HEK293 (cell line): ENCODE measurements around the gene TP53I11.

ENCODE experiments used
- CTCF ChIA-PET: fragments of 350-600 bp; formaldehyde crosslinking; extraction: SDS; loops from one replicate; lab custom pipeline; 2021; ENCODE audit warnings: antibody characterized with exemption; lab: Yijun Ruan, JAX
- POLR2A ChIA-PET: fragments of 300-600 bp; formaldehyde crosslinking; extraction: SDS; loops from one replicate; lab custom pipeline; 2020; ENCODE audit warnings: antibody characterized with exemption, inconsistent platforms; lab: Yijun Ruan, JAX
- H3K27ac ChIP-seq: fragments of 200-500 bp; sonication (Bioruptor generic); 2 replicates; pipeline ENCODE4 v1.5.1; 2014; ENCODE audit warnings: low read depth, low read length, control low read depth, inconsistent platforms; ENCODE audit errors: extremely low read depth
- H3K36me3 ChIP-seq, 2 experiments: fragments of 200-500 bp in 1 of 2; sonication (Bioruptor generic) in 1 of 2; 1 replicate in 1 of 2; 2 replicates in 1 of 2; pipeline ENCODE4 v1.5.1; 2014 to 2017; ENCODE audit warnings: inconsistent platforms in 2 of 2, low read length in 2 of 2; ENCODE audit not compliant: control insufficient read depth in 2 of 2, insufficient read depth in 1 of 2
- H3K4me1 ChIP-seq: fragments of 200-500 bp; sonication (Bioruptor generic); 2 replicates; pipeline ENCODE4 v1.5.1; 2014; ENCODE audit warnings: mild to moderate bottlenecking, low read length, inconsistent platforms; ENCODE audit not compliant: control insufficient read depth, insufficient read depth
- H3K4me3 ChIP-seq: 2 replicates; pipeline ENCODE4 v1.5.1; 2011; ENCODE audit warnings: low read depth, mild to moderate bottlenecking, control low read depth, low read length, moderate library complexity
- H3K9me3 ChIP-seq: fragments of 200-500 bp; sonication (Bioruptor generic); 2 replicates; pipeline ENCODE4 v1.5.1; 2014; ENCODE audit warnings: low read depth, low read length, inconsistent platforms; ENCODE audit not compliant: control insufficient read depth, insufficient read depth
- FEZF1 ChIP-seq: fragments of 450-650 bp; formaldehyde crosslinking; IDR thresholded peaks from 2 replicates; pipeline ENCODE4 v1.5.1; 2016; ENCODE audit warnings: missing biosample characterization, missing genetic modification characterization
- KLF7 ChIP-seq: fragments of 450-650 bp; formaldehyde crosslinking; IDR thresholded peaks from 2 replicates; pipeline ENCODE4 v1.5.1; 2016; ENCODE audit warnings: missing biosample characterization, missing genetic modification characterization, borderline replicate concordance
- TRIM28 ChIP-seq: IDR thresholded peaks from 2 replicates; pipeline ENCODE4 v1.6.1; 2011; ENCODE audit warnings: low read length, control low read depth, borderline replicate concordance
- ZIC2 ChIP-seq: fragments of 450-650 bp; formaldehyde crosslinking; IDR thresholded peaks from 2 replicates; pipeline ENCODE4 v1.5.1; 2016; ENCODE audit warnings: missing biosample characterization, missing genetic modification characterization
- ZNF10 ChIP-seq: fragments of 450-650 bp; formaldehyde crosslinking; IDR thresholded peaks from 2 replicates; pipeline ENCODE4 v1.5.1; 2017; ENCODE audit warnings: missing biosample characterization, missing genetic modification characterization
- ZNF146 ChIP-seq: fragments of 450-650 bp; formaldehyde crosslinking; IDR thresholded peaks from 2 replicates; pipeline ENCODE4 v1.5.1; 2016; ENCODE audit warnings: missing biosample characterization, missing genetic modification characterization
- ZNF16 ChIP-seq: fragments of 450-650 bp; formaldehyde crosslinking; IDR thresholded peaks from 2 replicates; pipeline ENCODE4 v1.5.1; 2016; ENCODE audit warnings: low read depth, missing biosample characterization, missing genetic modification characterization
- ZNF175 ChIP-seq: fragments of 450-650 bp; formaldehyde crosslinking; IDR thresholded peaks from 2 replicates; pipeline ENCODE4 v1.5.1; 2016; ENCODE audit warnings: missing biosample characterization, missing genetic modification characterization
- ZNF211 ChIP-seq: fragments of 450-650 bp; formaldehyde crosslinking; IDR thresholded peaks from 2 replicates; pipeline ENCODE4 v1.5.1; 2016; ENCODE audit warnings: low read depth, missing biosample characterization, missing genetic modification characterization
- ZNF214 ChIP-seq: fragments of 450-650 bp; formaldehyde crosslinking; IDR thresholded peaks from 2 replicates; pipeline ENCODE4 v1.5.1; 2017; ENCODE audit warnings: missing biosample characterization, mild to moderate bottlenecking, missing genetic modification characterization, borderline replicate concordance
- ZNF292 ChIP-seq: fragments of 450-650 bp; formaldehyde crosslinking; IDR thresholded peaks from 2 replicates; pipeline ENCODE4 v1.5.1; 2016; ENCODE audit warnings: low read depth, missing biosample characterization, missing genetic modification characterization, borderline replicate concordance
- ZNF404 ChIP-seq: fragments of 450-650 bp; formaldehyde crosslinking; IDR thresholded peaks from 2 replicates; pipeline ENCODE4 v1.5.1; 2017; ENCODE audit warnings: missing biosample characterization, missing genetic modification characterization
- ZNF707 ChIP-seq: fragments of 450-650 bp; formaldehyde crosslinking; IDR thresholded peaks from 2 replicates; pipeline ENCODE4 v1.5.1; 2016; ENCODE audit warnings: missing biosample characterization, missing genetic modification characterization
- ZNF747 ChIP-seq: fragments of 450-650 bp; formaldehyde crosslinking; IDR thresholded peaks from 2 replicates; pipeline ENCODE4 v1.5.1; 2016; ENCODE audit warnings: missing biosample characterization, missing genetic modification characterization
- TF ChIP-seq, protein P1 (sequence below): fragments of 450-650 bp; formaldehyde crosslinking; IDR thresholded peaks from 2 replicates; pipeline ENCODE4 v1.5.1; 2017; ENCODE audit warnings: missing biosample characterization, missing genetic modification characterization
- TF ChIP-seq, protein P2 (sequence below): fragments of 450-650 bp; formaldehyde crosslinking; IDR thresholded peaks from 2 replicates; pipeline ENCODE4 v1.5.1; 2017; ENCODE audit warnings: missing biosample characterization, mild to moderate bottlenecking, missing genetic modification characterization, moderate library complexity
- TF ChIP-seq, protein P3 (sequence below): fragments of 450-650 bp; formaldehyde crosslinking; IDR thresholded peaks from 2 replicates; pipeline ENCODE4 v1.5.1; 2016; ENCODE audit warnings: missing biosample characterization, missing genetic modification characterization
- TF ChIP-seq, protein P4 (sequence below): fragments of 450-650 bp; formaldehyde crosslinking; IDR thresholded peaks from 2 replicates; pipeline ENCODE4 v1.5.1; 2016; ENCODE audit warnings: missing biosample characterization, missing genetic modification characterization
- TF ChIP-seq, protein P5 (sequence below): fragments of 450-650 bp; formaldehyde crosslinking; IDR thresholded peaks from 2 replicates; pipeline ENCODE4 v1.5.1; 2016; ENCODE audit warnings: missing biosample characterization, missing genetic modification characterization

The TP53I11 gene

DNA sequence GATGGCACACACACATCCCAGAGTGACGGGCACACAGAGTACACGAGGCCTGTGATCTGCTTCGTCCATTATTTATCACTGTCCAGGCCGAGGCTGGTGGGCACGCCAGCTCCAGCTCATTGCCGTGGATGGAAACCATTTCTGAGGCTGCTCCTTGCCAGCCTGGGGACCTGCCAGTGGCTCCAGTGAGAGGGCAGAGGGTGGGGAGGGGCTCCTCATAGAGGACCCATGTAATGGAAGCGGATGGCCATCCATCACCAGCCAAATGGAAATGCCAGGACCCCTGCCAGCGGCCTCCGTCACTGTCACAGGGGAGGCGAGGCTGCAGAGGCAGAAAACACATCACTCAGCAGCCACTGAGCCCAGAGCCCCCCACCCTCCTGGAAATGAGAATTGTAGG lies 35.7 kb downstream of the TP53I11 start:
- ChIA-PET POLR2A (no interaction called here), CTCF (interaction anchor here (0.6 to 1.4 kb wide), 5 partner anchors 18 to 298 kb away, joined by 3 to 4 read pairs (median 4); no protein-coding TSS in a partner anchor)
- H3K4me1 ChIP-seq: no peaks in the 10 kb centered on the region
- H3K27ac ChIP-seq: no peak overlapping the region
- TF ChIP-seq ZNF214 (tag by site-specific recombination) (no peak), ZNF175 (tag by site-specific recombination) (no peak), ZNF292 (tag by site-specific recombination) (no peak), ZNF10 (tag by site-specific recombination) (no peak), ZNF707 (tag by site-specific recombination) (no peak), FEZF1 (tag by site-specific recombination) (no peak), ZNF16 (tag by site-specific recombination) (no peak), ZNF211 (tag by site-specific recombination) (no peak), ZIC2 (tag by site-specific recombination) (no peak), ZNF404 (tag by site-specific recombination) (no peak), ZNF146 (tag by site-specific recombination) (no peak), KLF7 (tag by site-specific recombination) (no peak), TRIM28 (no peak), ZNF747 (tag by site-specific recombination) (no peak)
- TF ChIP-seq, protein P1, sequence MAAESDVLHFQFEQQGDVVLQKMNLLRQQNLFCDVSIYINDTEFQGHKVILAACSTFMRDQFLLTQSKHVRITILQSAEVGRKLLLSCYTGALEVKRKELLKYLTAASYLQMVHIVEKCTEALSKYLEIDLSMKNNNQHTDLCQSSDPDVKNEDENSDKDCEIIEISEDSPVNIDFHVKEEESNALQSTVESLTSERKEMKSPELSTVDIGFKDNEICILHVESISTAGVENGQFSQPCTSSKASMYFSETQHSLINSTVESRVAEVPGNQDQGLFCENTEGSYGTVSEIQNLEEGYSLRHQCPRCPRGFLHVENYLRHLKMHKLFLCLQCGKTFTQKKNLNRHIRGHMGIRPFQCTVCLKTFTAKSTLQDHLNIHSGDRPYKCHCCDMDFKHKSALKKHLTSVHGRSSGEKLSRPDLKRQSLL: no peak
- TF ChIP-seq, protein P2, sequence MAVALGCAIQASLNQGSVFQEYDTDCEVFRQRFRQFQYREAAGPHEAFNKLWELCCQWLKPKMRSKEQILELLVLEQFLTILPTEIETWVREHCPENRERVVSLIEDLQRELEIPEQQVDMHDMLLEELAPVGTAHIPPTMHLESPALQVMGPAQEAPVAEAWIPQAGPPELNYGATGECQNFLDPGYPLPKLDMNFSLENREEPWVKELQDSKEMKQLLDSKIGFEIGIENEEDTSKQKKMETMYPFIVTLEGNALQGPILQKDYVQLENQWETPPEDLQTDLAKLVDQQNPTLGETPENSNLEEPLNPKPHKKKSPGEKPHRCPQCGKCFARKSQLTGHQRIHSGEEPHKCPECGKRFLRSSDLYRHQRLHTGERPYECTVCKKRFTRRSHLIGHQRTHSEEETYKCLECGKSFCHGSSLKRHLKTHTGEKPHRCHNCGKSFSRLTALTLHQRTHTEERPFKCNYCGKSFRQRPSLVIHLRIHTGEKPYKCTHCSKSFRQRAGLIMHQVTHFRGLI (tag by site-specific recombination): no peak
- TF ChIP-seq, protein P3, sequence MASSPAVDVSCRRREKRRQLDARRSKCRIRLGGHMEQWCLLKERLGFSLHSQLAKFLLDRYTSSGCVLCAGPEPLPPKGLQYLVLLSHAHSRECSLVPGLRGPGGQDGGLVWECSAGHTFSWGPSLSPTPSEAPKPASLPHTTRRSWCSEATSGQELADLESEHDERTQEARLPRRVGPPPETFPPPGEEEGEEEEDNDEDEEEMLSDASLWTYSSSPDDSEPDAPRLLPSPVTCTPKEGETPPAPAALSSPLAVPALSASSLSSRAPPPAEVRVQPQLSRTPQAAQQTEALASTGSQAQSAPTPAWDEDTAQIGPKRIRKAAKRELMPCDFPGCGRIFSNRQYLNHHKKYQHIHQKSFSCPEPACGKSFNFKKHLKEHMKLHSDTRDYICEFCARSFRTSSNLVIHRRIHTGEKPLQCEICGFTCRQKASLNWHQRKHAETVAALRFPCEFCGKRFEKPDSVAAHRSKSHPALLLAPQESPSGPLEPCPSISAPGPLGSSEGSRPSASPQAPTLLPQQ (tag by site-specific recombination): no peak
- TF ChIP-seq, protein P4, sequence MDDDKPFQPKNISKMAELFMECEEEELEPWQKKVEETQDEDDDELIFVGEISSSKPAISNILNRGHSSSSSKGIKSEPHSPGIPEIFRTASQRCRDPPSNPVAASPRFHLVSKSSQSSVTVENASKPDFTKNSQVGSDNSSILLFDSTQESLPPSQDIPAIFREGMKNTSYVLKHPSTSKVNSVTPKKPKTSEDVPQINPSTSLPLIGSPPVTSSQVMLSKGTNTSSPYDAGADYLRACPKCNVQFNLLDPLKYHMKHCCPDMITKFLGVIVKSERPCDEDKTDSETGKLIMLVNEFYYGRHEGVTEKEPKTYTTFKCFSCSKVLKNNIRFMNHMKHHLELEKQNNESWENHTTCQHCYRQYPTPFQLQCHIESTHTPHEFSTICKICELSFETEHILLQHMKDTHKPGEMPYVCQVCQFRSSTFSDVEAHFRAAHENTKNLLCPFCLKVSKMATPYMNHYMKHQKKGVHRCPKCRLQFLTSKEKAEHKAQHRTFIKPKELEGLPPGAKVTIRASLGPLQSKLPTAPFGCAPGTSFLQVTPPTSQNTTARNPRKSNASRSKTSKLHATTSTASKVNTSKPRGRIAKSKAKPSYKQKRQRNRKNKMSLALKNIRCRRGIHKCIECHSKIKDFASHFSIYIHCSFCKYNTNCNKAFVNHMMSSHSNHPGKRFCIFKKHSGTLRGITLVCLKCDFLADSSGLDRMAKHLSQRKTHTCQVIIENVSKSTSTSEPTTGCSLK: no peak
- TF ChIP-seq, protein P5, sequence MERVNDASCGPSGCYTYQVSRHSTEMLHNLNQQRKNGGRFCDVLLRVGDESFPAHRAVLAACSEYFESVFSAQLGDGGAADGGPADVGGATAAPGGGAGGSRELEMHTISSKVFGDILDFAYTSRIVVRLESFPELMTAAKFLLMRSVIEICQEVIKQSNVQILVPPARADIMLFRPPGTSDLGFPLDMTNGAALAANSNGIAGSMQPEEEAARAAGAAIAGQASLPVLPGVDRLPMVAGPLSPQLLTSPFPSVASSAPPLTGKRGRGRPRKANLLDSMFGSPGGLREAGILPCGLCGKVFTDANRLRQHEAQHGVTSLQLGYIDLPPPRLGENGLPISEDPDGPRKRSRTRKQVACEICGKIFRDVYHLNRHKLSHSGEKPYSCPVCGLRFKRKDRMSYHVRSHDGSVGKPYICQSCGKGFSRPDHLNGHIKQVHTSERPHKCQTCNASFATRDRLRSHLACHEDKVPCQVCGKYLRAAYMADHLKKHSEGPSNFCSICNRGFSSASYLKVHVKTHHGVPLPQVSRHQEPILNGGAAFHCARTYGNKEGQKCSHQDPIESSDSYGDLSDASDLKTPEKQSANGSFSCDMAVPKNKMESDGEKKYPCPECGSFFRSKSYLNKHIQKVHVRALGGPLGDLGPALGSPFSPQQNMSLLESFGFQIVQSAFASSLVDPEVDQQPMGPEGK (tag by site-specific recombination): no peak
- no peak overlapping the region for H3K4me3 ChIP-seq
- H3K9me3 ChIP-seq: no peaks in the 10 kb centered on the region
- no peaks in the 10 kb centered on the region for H3K36me3 ChIP-seq
